HCT116 (cell line): ENCODE measurements around the gene GCLC. TPM values are rescaled to one million over a fixed set of nuclear protein-coding genes. Genes with fewer than 3 reads are reported as not detected.

Experiments
- ATAC-seq: fragments of 200-7000 bp; cut with Tn5 transposase; 2 replicates; pipeline ENCODE4 v1.9.1; 2020; ENCODE audit warnings: mild to moderate bottlenecking, moderate library complexity
- BruUV-seq: library from RNA; stranded (reverse); fragments of 400-500 nt; replicated peaks from 2 replicates; lab custom pipeline; 2021; lab: Mats Ljungman, UMichigan
- CTCF ChIA-PET: fragments of 300-600 bp; sonication (Branson Sonifier 250); formaldehyde crosslinking; loops from one replicate; lab custom pipeline; 2021; ENCODE audit warnings: antibody characterized with exemption; lab: Charles Lee
- POLR2A ChIA-PET: fragments of 300-600, 350-600 bp; sonication (Branson Sonifier 250); formaldehyde crosslinking; loops from one replicate; lab custom pipeline; 2021; ENCODE audit warnings: antibody characterized with exemption; lab: Charles Lee
- RAD21 ChIA-PET, 2 experiments: fragments of 300-600 bp; sonication (Branson Sonifier 250); formaldehyde crosslinking; loops; one replicate each; lab custom pipeline; 2023; ENCODE audit warnings: low total read pairs in 2 of 2; ENCODE audit not compliant: uncharacterized antibody in 2 of 2, unreplicated experiment in 2 of 2, low non-redundant PET in 1 of 2; lab: Charles Lee
- DNase-seq: peaks from one replicate; pipeline ENCODE4 v3.0.0-alpha.2; 2010; ENCODE audit warnings: low read depth, low spot score
- H2AFZ ChIP-seq: fragments of 200-600 bp; shearing (Covaris generic), sonication (generic); 2 replicates; pipeline ENCODE4 v1.6.1; 2017; ENCODE audit warnings: low read depth, mixed run types, mixed read lengths, antibody characterized with exemption, low read length; ENCODE audit not compliant: poor library complexity, severe bottlenecking
- H3K27ac ChIP-seq: 2 replicates; pipeline ENCODE4 v1.5.1; 2012; ENCODE audit warnings: low read depth, low read length
- H3K27me3 ChIP-seq: fragments of 200-600 bp; sonication (generic); 2 replicates; pipeline ENCODE4 v1.6.1; 2016; ENCODE audit warnings: mixed run types, low read length, mixed read lengths; ENCODE audit not compliant: insufficient read depth
- H3K36me3 ChIP-seq, 2 experiments: fragments of 200-500 bp in 1 of 2; fragments of 200-600 bp in 1 of 2; sonication (Bioruptor generic) in 1 of 2; sonication (generic) in 1 of 2; 2 replicates each; pipeline versions ENCODE4 v1.5.1 to v1.6.1; 2014 to 2016; ENCODE audit warnings: low read length in 2 of 2, inconsistent platforms in 1 of 2, mixed read lengths in 1 of 2, mixed run types in 1 of 2; ENCODE audit not compliant: insufficient read depth in 2 of 2, control insufficient read depth in 1 of 2
- H3K4me1 ChIP-seq, 2 experiments: fragments of 200-600 bp in 1 of 2; sonication (generic) in 1 of 2; 2 replicates each; pipeline versions ENCODE4 v1.5.1 to v1.6.1; 2012 to 2017; ENCODE audit warnings: low read length in 2 of 2, inconsistent platforms in 1 of 2, mild to moderate bottlenecking in 1 of 2, mixed read lengths in 1 of 2, mixed run types in 1 of 2, moderate library complexity in 1 of 2; ENCODE audit not compliant: insufficient read depth in 2 of 2, control insufficient read depth in 1 of 2
- H3K4me2 ChIP-seq: fragments of 200-600 bp; sonication (generic); 2 replicates; pipeline ENCODE4 v1.6.1; 2017; ENCODE audit warnings: mixed run types, low read length, mixed read lengths
- H3K4me3 ChIP-seq, 2 experiments: fragments of 200-600 bp in 1 of 2; sonication (generic) in 1 of 2; replicated peaks in 1 of 2; 2 replicates each; pipeline ENCODE4 v1.5.1; 2011 to 2016; ENCODE audit warnings: low read length in 2 of 2, control low read depth in 1 of 2, low read depth in 1 of 2, mild to moderate bottlenecking in 1 of 2, mixed read lengths in 1 of 2, mixed run types in 1 of 2
- H3K79me2 ChIP-seq: fragments of 200-600 bp; sonication (generic); 2 replicates; pipeline ENCODE4 v1.6.1; 2017; ENCODE audit warnings: mild to moderate bottlenecking, mixed run types, low read length, moderate library complexity, mixed read lengths; ENCODE audit not compliant: insufficient read depth
- H3K9ac ChIP-seq: fragments of 200-600 bp; sonication (generic); 2 replicates; pipeline ENCODE4 v1.6.1; 2016; ENCODE audit warnings: low read length, mixed read lengths
- H3K9me2 ChIP-seq: fragments of 200-600 bp; sonication (generic), shearing (Covaris generic); 2 replicates; pipeline ENCODE4 v1.6.1; 2017; ENCODE audit warnings: mixed run types, mild to moderate bottlenecking, moderate library complexity; ENCODE audit not compliant: insufficient read depth
- H3K9me3 ChIP-seq, 2 experiments: fragments of 200-500 bp in 1 of 2; fragments of 200-600 bp in 1 of 2; sonication (Bioruptor generic) in 1 of 2; sonication (generic) in 1 of 2; 2 replicates each; pipeline ENCODE4 v1.6.1; 2014 to 2017; ENCODE audit warnings: low read length in 2 of 2, mixed read lengths in 2 of 2, inconsistent platforms in 1 of 2, low read depth in 1 of 2, mild to moderate bottlenecking in 1 of 2, mixed run types in 1 of 2, moderate library complexity in 1 of 2; ENCODE audit not compliant: control insufficient read depth in 1 of 2, insufficient read depth in 1 of 2
- H4K20me1 ChIP-seq: fragments of 200-600 bp; sonication (generic), shearing (Covaris generic); 2 replicates; pipeline ENCODE4 v1.6.1; 2017; ENCODE audit warnings: mixed run types, mild to moderate bottlenecking, moderate library complexity; ENCODE audit not compliant: insufficient read depth
- ATF3 ChIP-seq: IDR thresholded peaks from 2 replicates; pipeline ENCODE4 v1.6.1; 2012
- CBX3 ChIP-seq: IDR thresholded peaks from 2 replicates; pipeline ENCODE4 v1.6.1; 2012; ENCODE audit warnings: low read depth
- CEBPB ChIP-seq: IDR thresholded peaks from 2 replicates; pipeline ENCODE4 v1.6.1; 2012; ENCODE audit warnings: low read depth
- CTCF ChIP-seq, 3 experiments: fragments of 200-600 bp in 1 of 3; sonication (generic) in 1 of 3; IDR thresholded peaks in 2 of 3; conservative IDR thresholded peaks in 1 of 3; 2 replicates each; pipeline ENCODE4 v1.5.1; 2012 to 2017; ENCODE audit warnings: low read depth in 2 of 3, low read length in 2 of 3, antibody characterized with exemption in 1 of 3, borderline replicate concordance in 1 of 3, control low read depth in 1 of 3, mild to moderate bottlenecking in 1 of 3, mixed read lengths in 1 of 3, mixed run types in 1 of 3, moderate library complexity in 1 of 3; ENCODE audit not compliant: insufficient read depth in 1 of 3
- ELF1 ChIP-seq: IDR thresholded peaks from 2 replicates; pipeline ENCODE4 v1.6.1; 2012; ENCODE audit warnings: low read depth, borderline replicate concordance
- EZH2 ChIP-seq: fragments of 200-600 bp; sonication (generic); IDR thresholded peaks from 2 replicates; pipeline ENCODE4 v1.6.1; 2017; ENCODE audit warnings: antibody characterized with exemption, mixed run types
- EZH2phosphoT487 ChIP-seq: fragments of 200-600 bp; IDR thresholded peaks from 2 replicates; pipeline ENCODE4 v1.6.1; 2018; ENCODE audit warnings: antibody characterized with exemption, borderline replicate concordance
- FOSL1 ChIP-seq: IDR thresholded peaks from 2 replicates; pipeline ENCODE4 v1.6.1; 2012; ENCODE audit warnings: low read depth
- JUND ChIP-seq: IDR thresholded peaks from 2 replicates; pipeline ENCODE4 v1.6.1; 2012
- MAX ChIP-seq: IDR thresholded peaks from 2 replicates; pipeline ENCODE4 v1.6.1; 2012
- POLR2AphosphoS5 ChIP-seq: IDR thresholded peaks from 2 replicates; pipeline ENCODE4 v1.6.1; 2011; ENCODE audit warnings: mild to moderate bottlenecking, low read depth, low read length, moderate library complexity
- RAD21 ChIP-seq: IDR thresholded peaks from 2 replicates; pipeline ENCODE4 v1.6.1; 2012; ENCODE audit warnings: low read depth, mild to moderate bottlenecking
- REST ChIP-seq: IDR thresholded peaks from 2 replicates; pipeline ENCODE4 v1.6.1; 2012; ENCODE audit warnings: low read depth
- SP1 ChIP-seq: IDR thresholded peaks from 2 replicates; pipeline ENCODE4 v1.6.1; 2012; ENCODE audit warnings: low read depth
- TCF7L2 ChIP-seq: IDR thresholded peaks from 2 replicates; pipeline ENCODE4 v1.7.0; 2011; ENCODE audit warnings: borderline replicate concordance, inconsistent platforms; ENCODE audit not compliant: insufficient read depth, insufficient read length; ENCODE audit errors: extremely low read depth
- YY1 ChIP-seq: IDR thresholded peaks from 2 replicates; pipeline ENCODE4 v1.6.1; 2011; ENCODE audit warnings: low read length, low read depth, moderate library complexity, mild to moderate bottlenecking; ENCODE audit not compliant: insufficient replicate concordance; ENCODE audit errors: extremely low read depth
- ZFX ChIP-seq: fragments of 450-650 bp; IDR thresholded peaks from 2 replicates; pipeline ENCODE4 v1.6.1; 2017
- intact Hi-C: fragments of 100-400 bp; cut with micrococcal nuclease; formaldehyde crosslinking; loops from 2 replicates; pipeline ENCODE4 v1.10.0; 2022
- total RNA-seq: library from RNA; stranded (reverse); gene quantifications from one replicate; pipeline ENCODE4 v1.2.1, GENCODE V29; 2021; ENCODE audit not compliant: unreplicated experiment

Gene GCLC
- total RNA-seq, 1 experiment from 2014 or later = 72.0 TPM

- H3K4me2 ChIP-seq = no peak overlapping the region
- RAD21 ChIA-PET = no interaction called here
- H3K36me3 ChIP-seq = peaks cover 14 to 54% of the 10 kb centered on the region in 2 experiments
- no peaks in the 10 kb centered on the region for H4K20me1 ChIP-seq
- CTCF ChIA-PET = interaction anchor here (0.8 to 1.6 kb wide), 3 partner anchors 20 to 215 kb away, joined by 3 to 10 read pairs (median 3); no protein-coding TSS in a partner anchor
- no peaks in the 10 kb centered on the region for H3K9me2 ChIP-seq
- peaks cover 19% of the 10 kb centered on the region; the same call in 1 of the 2 replicates for H3K79me2 ChIP-seq
- no peak overlapping the region for H2AFZ ChIP-seq
- no peaks in the 10 kb centered on the region for H3K9me3 ChIP-seq
- TF ChIP-seq RAD21 = no peak
- TF ChIP-seq EZH2 = no peak
- no peak for TF ChIP-seq ZFX
- TF ChIP-seq JUND = no peak
- TF ChIP-seq ELF1 = no peak
- TF ChIP-seq MAX = no peak
- no peak for TF ChIP-seq EZH2phosphoT487
- TF ChIP-seq FOSL1 = no peak
- no peak for TF ChIP-seq CBX3
- TF ChIP-seq CTCF (IDR thresholded peaks at IDR 0.05 in 2 of 3, conservative IDR thresholded peaks at IDR 0.05 in 1 of 3; ENCODE audit: borderline replicate concordance in 1 of 3, insufficient read depth in 1 of 3, low read depth in 2 of 3, low read length in 2 of 3) = no peak
- no peak for TF ChIP-seq YY1
- no peak for TF ChIP-seq POLR2AphosphoS5
- TF ChIP-seq ATF3 = no peak
- no peak for TF ChIP-seq CEBPB
- no peak for TF ChIP-seq REST
- TF ChIP-seq TCF7L2 = no peak
- TF ChIP-seq SP1 = no peak
- no peak overlapping the region for H3K4me3 ChIP-seq
- H3K4me1 ChIP-seq = no peaks in the 10 kb centered on the region
- DNase-seq (no peak), ATAC-seq (no peak)
- no peak overlapping the region for H3K27ac ChIP-seq
- no peaks in the 10 kb centered on the region for H3K27me3 ChIP-seq
- H3K9ac ChIP-seq = no peak overlapping the region
- POLR2A ChIA-PET = interaction anchor here (1.4 kb wide), 1 partner anchor 32 kb away, joined by 3 read pairs; the partner anchor contains the start of gene GCLC
- intact Hi-C loops = no loop called here
- no TSS peak for BruUV-seq
These were observed 31.8 kb downstream of the GCLC start for GRCh38 chr6:53513056-53513455.
